DOHH2 (cell line): ENCODE results near the gene MYL9.

ENCODE experiments used
- EZH2phosphoT487 ChIP-seq: fragments of 200-600 bp; sonication (generic); IDR thresholded peaks from 2 replicates; pipeline ENCODE4 v1.6.1; 2017; ENCODE audit warnings: borderline replicate concordance, mild to moderate bottlenecking, antibody characterized with exemption, low read length, moderate library complexity, mixed read lengths
- TF ChIP-seq, protein P1 (sequence below): fragments of 200-600 bp; sonication (generic); IDR thresholded peaks from one replicate; pipeline ENCODE4 v1.5.1; 2014; ENCODE audit warnings: antibody characterized with exemption, mild to moderate bottlenecking, low read depth, low read length; ENCODE audit not compliant: poor library complexity, severe bottlenecking

DNA sequence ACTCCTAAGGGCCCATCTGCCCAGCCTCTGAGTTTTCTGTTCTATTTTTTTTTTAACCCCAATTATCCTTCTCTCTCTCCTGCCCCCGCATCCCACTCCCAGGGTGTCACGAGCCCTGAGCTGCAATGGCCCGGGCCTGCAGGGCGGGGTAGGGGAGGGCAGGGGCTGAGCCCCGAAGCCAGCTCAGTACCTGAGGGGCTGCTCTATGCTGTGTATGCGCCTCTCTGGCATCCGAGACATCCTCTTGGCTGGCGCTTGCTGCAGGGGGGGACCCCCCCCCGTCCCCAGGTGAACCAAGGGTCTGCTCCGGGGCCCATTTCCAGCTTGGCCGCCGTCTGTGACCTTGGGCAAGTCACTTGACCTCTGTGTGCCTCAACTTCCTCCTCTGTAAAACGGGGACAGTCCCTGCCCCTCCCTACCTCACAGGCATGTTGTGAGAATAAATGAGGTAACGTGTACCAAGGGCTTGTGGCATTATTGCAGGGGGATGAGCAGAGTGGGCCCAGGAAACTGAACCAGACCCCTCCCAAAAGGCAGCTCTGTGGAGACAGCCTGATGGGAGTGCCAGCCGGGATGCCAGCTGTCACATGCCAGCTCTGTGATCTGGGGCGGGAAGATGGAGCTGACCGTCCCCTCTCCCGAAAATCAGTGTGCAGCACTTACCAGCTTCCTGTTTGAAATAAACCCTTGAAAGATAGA, 13.0 kb upstream of the MYL9 start:
- TF ChIP-seq, protein P1, sequence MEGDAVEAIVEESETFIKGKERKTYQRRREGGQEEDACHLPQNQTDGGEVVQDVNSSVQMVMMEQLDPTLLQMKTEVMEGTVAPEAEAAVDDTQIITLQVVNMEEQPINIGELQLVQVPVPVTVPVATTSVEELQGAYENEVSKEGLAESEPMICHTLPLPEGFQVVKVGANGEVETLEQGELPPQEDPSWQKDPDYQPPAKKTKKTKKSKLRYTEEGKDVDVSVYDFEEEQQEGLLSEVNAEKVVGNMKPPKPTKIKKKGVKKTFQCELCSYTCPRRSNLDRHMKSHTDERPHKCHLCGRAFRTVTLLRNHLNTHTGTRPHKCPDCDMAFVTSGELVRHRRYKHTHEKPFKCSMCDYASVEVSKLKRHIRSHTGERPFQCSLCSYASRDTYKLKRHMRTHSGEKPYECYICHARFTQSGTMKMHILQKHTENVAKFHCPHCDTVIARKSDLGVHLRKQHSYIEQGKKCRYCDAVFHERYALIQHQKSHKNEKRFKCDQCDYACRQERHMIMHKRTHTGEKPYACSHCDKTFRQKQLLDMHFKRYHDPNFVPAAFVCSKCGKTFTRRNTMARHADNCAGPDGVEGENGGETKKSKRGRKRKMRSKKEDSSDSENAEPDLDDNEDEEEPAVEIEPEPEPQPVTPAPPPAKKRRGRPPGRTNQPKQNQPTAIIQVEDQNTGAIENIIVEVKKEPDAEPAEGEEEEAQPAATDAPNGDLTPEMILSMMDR: no peak
- no peak for TF ChIP-seq EZH2phosphoT487
